NOMO-1 (cell line): ENCODE data around the gene ZNF771.
"Not testable (repeated sequence)": the region's sequence is repeated elsewhere in the genome, so short reads cannot be mapped to it uniquely, and the experiment has no call there.

Experiments used
- DNase-seq, 2 experiments: peaks; one replicate each; lab custom pipeline; 2025; ENCODE audit not compliant: unreplicated experiment in 2 of 2; lab: John Stamatoyannopoulos, UW

Gene ZNF771

DNA sequence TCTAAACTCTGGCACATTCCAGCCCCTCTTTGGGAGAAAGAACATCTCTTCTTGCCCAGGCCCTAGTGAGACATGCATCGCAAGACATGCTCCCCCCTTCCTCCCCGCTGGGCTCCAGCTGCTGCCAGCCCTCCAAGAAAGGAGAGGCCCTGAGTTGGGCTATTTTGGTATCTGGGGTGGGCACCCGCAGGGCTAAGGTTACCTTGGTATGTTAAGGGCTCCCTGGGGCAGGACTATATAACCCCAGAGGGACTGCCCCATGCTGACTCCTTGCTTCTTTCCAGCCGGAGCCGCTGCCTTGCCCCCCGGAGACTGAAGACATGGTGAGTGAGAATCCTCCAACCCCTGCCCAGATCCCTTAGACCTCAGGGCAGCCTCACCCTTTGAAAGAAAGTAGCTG lies 32.9 kb upstream of the ZNF771 start, which contains the start of gene MYL11:
TSS of gene MYL11 (plus strand) at position 265 of the 400 bp plus-strand sequence. CDS start at position 321, 56 bp downstream.
- DNase-seq = no peak

DNA sequence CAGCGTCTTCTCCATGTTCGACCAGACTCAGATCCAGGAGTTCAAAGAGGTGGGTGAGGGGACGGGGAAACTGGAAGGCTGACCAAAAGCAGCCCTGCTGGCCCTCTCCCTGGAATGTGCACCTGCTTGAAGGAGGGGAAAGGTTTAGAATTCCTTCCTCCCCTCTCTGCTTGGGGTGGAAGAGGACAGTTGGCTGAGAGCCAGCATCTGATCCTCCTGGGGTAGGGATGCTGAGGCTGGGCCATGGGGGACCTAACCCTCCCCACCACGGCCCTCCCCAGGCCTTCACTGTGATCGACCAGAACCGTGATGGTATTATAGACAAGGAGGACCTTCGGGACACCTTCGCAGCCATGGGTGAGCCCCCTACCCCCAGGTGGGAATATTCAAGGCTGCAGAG lies 31.5 kb upstream of the ZNF771 start:
- no peak for DNase-seq

DNA sequence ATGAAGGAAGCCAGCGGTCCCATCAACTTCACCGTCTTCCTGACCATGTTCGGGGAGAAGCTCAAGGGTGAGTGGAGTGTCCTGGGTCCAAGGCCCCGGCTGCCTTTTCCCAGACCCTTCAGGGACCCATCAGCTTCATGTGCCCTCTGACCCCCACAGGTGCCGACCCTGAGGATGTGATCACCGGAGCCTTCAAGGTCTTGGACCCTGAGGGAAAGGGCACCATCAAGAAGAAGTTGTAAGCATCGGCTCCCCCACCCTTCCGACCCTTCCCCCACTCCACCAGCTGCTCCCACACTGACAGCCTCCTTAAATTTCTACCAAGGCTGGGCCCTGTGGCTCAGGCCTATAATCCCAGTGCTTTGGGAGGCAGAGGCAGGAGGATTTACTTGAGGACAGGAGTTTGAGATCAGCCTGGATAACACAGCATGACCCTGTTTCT lies 30.9 kb upstream of the ZNF771 start:
- no peak for DNase-seq

DNA sequence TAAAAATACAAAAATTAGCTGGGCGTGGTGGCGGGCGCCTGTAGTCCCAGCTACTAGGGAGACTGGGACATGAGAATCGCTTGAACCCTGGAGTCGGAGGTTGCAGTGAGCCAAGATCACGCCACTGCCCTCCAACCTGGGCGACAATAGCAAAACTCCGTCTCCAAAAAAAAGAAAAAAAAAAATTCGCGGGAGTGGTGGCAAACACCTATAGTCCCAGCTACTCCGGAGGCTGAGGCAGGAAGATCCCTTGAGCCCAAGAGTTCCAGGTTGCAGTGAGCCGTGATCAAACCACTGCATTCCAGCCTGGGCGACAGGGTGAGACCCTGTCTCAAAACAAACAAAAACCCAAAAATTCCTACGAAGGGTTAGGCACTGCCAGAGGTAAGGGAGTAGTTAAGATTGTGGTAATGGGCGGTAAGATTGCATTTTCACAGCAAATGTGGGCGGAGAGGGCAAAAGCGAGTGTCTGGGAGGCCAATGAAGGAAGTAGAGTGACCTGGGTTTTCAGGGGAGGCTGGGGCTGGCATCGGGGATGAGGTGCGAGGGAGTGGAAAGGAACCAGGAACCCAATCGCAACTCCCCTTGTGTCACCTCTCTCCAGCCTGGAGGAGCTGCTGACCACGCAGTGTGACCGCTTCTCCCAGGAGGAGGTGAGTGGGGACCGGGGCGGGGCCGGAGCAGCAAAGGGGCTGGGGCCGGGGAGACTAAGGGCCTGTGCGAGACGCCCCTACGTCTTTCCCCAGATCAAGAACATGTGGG lies 30.2 kb upstream of the ZNF771 start:
- DNase-seq = peak; percentile 70 to 78

DNA sequence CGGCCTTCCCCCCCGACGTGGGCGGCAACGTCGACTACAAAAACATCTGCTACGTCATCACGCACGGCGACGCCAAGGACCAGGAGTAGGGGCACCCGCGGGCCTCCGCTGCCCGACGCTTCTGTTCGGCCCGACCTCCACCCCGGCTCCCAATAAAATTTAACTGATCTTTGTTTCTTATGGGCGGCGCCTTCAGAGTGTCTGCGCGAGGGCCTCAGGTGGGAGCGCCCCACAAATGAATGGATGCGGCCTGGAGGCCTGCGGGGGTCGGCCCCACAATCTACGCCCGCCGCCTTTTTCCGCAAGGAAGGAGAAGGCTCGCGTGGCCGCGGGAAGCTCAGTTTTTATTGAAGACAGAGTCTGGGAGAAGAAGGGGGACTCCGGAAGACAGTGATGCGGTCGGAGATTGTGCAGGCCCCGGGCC lies 29.6 kb upstream of the ZNF771 start:
- peak; percentile 87 to 91 for DNase-seq

DNA sequence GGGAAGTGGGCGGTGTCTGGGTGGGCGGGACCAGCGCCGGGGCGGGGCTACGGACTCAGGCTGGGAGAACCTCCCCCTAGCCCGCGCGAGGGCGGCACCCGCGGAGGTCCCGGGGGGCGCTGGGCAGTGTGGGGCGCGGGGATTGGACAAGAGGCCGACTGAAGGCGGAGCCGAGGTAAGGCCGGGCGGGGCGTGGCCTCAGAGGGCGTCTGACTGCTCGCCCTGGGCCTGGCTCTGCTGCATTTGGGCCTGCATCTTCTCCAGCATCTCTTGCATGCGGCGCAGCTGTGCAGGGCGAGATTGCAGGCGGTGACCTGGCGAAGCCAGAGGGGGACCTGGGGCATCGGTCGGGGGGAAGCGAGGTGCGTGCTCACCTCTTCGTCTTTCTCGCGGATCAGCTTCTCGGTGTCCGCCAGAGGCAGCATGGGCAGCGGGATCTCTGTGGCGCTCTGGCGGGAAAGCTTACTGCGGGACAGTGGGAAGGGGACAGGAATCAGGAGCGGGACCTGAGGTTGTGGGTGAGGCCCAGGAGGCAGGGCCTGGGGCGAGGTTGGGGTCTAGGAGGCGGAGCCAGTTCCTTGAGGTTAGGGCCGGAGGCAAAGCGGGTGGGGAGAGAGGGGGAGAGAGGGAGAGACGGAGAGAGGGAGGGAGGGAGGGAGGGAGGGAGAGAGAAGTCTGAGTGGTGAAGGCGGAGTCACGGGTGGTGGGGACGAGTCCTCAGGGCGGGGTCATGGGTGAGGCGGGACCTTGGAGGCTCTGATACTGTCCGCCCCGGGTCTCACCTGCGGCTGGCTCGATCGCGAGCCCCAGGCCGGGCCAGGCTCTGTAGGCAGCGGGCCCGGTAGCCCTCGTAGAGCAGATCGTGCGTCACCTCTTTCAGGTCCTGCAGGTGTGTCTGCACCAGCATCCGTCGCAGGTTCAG lies 28.9 kb upstream of the ZNF771 start:
- DNase-seq = peak; percentile 94 to 95

DNA sequence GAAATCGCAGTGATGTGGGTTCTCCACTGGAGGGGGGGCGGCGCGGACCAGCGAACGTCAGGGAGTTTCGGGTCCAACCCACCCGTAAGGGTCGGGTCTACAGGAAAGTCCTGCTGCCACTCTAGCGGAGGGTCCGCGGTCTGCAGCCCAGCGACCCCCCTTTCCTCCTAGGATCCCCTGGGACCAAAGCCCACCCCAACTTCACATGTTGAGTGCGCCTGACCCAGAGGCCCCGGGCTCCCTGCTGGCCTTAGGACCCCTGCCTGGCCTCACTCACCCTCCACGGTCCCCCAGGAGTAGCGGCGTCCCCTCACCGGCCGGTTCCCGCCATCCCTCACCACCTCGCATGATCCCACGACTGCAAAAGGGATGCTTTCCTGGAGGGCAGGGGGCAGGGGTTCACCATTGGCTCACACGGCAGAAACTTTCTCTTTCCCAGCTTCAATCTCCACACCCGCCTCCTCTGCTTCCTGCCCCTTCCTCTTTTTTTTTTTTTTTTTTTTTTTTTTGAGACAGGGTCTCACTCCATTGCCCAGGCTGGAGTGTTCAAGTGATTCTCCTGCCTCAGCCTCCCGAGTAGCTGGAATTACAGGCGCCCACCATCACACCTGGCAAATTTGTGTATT lies 28.1 kb upstream of the ZNF771 start:
- DNase-seq = no peak

DNA sequence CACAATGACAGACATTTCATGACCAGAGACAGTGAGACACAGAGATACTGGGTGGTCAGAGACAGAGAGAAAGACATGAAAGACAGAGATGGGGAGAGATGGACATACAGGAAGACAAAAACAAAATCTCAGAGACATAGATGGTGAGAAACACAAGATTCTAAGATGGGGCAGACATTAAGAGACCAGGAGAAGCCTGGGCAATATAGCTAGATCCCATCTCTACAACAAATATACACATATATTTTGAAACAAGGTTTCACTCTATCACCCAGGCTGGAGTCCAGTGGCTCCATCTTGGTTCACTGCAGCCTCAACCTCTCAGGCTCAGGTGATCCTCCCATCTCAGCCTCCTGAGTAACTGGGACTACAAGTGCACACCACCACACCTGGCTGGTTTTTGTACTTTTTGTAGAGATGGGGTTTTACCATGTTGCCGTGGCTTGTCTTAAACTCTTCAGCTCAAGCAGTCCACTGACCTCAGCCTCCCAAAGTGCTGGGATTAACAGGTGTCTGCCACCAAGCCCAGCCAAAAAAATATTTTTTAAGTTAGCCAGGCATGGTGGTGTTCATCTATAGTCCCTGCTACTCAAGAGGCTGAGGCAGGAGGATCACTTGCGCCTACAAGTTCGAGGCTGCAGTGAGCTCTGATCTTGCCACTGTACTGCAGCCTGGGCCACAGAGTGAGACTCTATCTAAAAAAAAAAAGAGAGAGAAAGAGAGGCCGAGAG lies 27.2 kb upstream of the ZNF771 start:
- no peak for DNase-seq

DNA sequence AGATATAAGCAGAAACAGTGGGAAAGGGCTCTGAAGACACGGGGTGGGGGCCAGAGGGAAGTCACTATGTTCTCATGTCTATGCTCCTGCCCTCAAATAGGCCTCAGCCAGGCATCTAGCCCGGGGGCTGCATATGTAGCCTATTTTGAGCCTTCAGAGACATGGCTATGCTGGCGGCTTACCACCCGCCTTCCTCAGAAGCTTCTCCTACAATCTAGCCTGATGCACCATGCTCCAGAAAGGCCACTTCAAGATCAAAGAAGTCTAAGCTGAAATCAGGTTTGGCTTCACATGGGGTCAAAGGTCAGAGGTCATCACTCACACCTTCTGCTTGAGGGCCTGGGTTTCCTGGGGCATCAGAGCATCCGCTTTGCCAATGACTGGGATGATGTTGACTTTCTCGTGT lies 26.6 kb upstream of the ZNF771 start:
- DNase-seq = no peak

DNA sequence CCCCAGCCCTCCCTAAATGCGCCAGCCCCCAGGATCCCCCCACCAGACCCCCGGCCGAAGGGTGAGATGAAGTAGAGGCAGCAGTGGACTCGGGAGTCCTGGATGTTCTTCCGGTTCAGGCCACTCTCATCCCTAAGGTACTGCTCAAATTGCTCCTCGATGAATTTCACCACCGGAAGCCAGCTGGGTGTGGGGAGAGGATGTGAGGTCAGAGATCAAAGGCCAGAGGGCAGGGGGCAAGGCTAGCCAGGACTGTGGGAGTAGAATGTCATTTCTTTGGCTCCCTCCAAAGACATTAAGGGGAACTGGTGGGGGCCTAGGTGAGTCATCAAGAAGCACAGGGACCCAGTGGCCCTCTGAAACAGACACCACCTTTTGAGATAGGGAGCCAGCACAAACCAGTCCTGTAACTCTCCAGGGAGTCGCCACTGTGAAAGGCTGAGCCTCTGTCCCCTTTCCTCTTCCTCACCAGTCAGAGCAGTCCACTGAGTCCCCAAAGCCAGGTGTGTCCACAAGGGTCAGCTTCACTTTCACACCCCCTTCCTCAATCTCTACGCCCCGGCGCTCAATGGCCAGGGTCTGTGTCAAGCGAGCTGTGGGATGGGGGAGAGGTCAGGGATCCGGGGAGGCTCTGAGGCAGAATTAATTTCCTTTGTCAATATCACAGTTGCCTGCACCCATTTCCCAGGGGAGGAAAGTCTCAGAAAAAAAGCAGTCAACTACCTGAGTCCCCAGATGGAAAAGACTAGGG lies 25.9 kb upstream of the ZNF771 start:
- DNase-seq = no peak

DNA sequence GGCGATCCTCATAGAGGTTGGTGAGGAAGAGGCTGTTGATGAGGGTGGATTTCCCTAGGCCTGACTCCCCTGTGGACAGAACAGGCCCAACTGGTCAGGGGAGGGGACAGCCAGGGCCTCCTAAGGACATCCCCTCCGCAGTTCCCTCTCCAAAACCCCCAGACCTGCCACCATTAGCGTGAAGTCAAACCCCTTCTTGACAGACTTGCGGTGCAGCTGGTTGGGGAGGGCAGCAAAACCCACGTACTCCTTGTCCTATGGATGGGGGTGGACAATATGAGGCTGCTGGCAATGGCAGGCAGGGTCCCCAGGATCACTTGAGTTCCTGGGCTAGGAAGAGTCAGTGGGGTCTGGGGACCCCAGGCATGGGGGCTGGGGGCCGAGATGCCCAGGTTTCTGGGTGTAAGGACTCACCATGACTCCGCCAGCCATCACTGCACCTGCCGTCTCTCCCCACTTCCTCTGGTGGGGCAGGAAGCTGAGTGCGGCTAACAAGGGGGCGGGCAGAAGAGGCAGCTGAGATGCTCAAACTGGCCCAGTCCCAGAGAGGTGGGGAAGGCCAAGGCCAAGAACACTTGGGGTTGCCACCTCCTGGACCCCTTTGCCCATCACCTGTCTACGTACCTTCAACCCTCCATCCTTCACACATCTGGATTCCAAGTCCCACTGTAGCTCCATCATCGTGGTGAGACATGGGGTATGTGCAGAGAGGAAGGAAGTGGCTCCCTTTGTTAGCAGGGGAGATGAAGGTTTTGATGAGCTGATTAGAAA lies 25.1 kb upstream of the ZNF771 start, which contains the start of gene SEPTIN1:
TSS of gene SEPTIN1 (minus strand) at position 451 of the 771 bp plus-strand sequence. CDS start at position 432, 19 bp downstream.
- DNase-seq = no peak

DNA sequence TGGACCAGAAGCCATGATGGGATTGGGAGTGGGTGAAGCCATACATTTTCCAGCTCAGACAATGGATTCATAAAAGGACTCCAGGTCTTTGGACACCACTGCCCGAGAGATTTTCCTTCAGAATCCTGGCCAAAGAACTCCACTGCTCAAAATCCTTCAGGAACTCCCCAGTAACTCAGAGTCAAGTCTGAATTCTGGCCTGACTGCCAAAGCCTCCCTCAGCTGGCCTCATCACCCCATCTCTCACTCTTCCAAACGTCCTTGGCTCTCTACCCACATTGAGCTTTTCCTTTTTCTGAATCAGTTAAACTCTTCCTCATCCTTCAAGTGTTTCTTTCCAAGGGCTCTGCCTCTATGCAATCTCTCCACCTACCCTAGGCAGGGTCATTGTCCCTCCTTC lies 23.9 kb upstream of the ZNF771 start:
- DNase-seq = no peak

DNA sequence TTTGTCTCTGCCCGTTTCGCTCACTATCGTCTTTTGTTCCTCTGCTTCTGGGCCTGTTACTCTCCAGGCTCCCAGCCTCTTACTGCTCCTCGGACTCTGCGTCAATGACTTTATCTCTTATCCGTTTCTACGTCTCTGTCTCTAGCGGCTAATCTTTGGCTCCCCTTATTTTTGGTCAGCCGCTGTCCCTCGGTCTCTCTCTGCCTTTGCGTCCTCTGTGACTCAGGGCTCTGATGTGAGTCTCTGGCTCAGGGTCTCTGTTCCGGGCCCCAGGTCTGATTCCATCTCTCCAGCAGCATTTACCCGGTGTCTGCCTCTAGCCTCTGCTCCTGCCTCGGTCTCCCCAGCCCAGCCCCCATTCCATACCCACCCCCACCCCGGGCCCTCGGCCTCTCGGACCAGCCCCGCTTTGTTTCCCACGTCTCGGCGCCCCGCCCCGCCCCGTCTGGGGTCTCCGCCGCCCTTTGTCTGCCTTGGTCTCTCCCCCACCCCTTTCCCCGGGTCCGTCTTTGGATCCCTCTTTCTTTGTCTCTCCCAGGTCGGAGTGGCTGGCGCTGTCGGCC lies 12.7 kb upstream of the ZNF771 start:
- no peak for DNase-seq

DNA sequence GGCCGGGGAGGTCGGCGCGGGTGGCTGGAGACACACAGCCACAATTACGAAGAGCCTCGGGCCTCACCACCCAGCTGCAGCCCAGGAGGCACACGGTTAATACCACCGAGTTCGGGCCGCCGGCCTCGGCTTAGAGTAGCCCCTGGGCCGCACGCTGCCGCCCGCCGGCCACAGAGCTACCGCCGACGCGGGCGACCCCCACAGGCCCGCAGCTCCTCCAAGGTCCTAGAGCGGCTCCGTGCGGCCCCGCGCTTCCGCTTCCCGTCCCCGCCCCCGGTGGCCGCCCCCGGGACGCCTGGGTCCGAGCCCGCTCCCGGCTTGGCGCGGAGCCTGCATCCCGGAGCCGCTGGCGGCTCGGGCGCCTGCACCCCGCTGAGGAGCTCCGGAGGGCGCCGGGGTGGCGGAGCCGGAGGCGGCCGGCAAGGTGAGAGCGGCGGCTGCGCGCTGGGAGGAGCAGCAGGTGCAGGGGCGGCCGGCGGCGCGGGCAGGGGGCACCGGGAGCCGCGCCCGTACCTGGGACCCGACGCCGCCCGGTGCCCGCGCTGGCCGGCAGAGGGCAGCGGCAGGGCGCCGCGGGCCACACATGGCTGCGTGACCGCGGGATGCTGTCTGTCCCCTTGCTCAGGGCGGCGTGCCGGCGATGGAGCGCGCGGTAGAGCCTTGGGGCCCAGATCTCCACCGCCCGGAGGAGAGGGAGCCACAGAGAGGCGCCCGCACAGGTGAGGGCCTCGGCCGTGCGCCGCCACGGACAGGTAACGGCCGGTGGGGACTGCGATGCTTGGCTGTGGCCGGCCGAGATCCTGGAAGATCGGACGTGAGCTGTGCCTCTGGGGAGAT lies 12.0 kb upstream of the ZNF771 start, which contains the start of gene ZNF48:
TSS of gene ZNF48 (plus strand) at position 266 of the 837 bp plus-strand sequence. CDS start at position 641, 375 bp downstream.
- DNase-seq = peak; percentile 84 to 89

DNA sequence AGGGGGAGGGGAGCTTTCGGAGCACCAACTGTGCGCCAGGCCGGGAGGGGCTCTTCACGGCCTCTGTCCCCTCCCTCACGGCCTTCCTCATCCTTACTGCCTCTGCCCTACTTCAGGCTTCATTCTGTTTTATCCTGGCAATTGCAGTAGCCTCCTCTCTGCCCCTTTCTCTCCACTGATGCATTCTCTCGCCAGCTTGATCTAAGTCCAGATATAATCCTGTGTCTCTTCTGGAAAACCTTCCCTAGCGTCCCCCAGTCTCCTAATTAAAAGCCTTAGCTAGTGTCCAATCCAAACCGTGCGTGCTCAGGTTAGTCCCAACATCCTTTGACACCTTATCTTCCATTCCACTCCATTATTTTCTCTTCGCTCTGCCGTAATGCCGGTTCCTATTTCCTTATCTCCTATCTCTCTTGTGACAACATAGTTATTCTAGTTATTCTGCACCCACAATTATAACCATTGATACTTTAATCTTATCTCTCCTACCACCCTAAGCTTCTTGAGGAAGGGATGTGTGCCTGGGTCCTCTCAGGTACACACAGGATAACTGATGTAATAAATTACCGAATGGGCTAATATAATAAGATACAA lies 11.3 kb upstream of the ZNF771 start:
- peak in 1 of 2 experiments; percentile 21 for DNase-seq

DNA sequence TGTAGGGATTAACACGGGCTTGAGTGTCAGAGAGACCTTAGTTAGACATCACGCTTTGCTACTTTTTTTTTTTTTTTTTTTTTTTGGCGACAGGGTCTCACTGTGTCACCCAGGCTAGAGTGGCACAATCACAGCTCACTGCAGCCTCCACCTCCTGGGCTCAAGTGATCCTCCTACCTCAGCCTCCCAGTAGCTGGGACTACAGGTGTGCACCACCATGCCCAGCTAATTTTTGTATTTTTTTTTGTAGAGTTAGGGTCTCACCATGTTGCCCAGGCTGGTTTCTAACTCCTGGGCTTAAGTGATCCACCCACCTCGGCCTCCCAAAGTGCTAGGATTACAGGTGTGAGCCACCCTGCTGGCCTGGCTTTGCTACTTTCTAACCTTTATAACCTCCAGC lies 10.8 kb upstream of the ZNF771 start:
- DNase-seq = not testable (repeated sequence)

DNA sequence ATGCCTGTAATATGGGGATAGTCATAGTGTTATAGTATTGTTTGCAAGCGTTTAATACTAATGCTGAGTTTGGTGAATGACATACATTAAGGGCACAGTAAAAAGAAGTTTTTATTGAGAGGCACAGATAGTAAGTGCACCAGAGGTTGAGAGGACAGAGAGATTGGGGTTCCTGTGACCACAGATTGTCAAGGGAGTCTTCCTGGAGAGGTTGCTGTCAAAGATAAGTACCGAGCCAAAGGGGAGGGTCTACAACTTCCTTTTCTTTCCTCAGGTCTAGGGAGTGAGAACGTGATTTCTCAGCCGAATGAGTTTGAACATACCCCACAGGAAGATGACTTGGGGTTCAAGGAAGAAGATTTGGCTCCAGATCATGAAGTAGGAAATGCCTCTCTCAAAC lies 10.3 kb upstream of the ZNF771 start:
- no peak for DNase-seq
